ENCODE measurements around the gene DPP10. TPM values are rescaled to one million over a fixed set of nuclear protein-coding genes. Genes with fewer than 3 reads are reported as not detected.
"Not testable (repeated sequence)": the region's sequence is repeated elsewhere in the genome, so short reads cannot be mapped to it uniquely, and the experiment has no call there.

DPP10 gene
- total RNA-seq, 1 donor from 2014 or later = 15.1 TPM

DNA sequence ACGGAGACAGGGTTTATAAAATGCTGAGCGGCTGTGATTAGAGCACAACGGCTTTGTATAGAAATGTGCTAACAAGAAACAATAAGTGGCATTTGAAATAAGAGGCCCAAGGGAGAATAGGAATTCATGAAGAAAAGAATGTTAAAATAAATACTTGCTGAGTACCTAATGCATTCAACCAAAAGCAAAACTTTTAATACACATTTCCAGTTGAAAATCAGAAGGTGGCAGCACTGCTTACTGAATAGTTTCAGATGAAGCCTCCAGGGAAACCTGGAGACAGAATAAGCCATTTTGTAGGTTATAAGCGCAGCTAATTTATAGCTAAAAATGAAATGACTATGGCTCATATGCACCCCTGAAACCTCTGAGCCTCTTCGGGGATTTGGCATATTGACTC is 286.6 kb downstream of the DPP10 start:
- Mint-ChIP-seq H3K4me1 (ENCODE audit: low read depth, unreplicated experiment) (no peaks in the 10 kb centered on the region), H3K9me3 (ENCODE audit: unreplicated experiment) (no peaks in the 10 kb centered on the region), H3K36me3 (ENCODE audit: unreplicated experiment) (no peaks in the 10 kb centered on the region), H3K27me3 (ENCODE audit: unreplicated experiment) (no peaks in the 10 kb centered on the region), H3K4me3 (ENCODE audit: unreplicated experiment) (no peak overlapping the region), H3K27ac (ENCODE audit: unreplicated experiment) (no peak overlapping the region)
- no peak for DNase-seq
- TF ChIP-seq, protein P1, sequence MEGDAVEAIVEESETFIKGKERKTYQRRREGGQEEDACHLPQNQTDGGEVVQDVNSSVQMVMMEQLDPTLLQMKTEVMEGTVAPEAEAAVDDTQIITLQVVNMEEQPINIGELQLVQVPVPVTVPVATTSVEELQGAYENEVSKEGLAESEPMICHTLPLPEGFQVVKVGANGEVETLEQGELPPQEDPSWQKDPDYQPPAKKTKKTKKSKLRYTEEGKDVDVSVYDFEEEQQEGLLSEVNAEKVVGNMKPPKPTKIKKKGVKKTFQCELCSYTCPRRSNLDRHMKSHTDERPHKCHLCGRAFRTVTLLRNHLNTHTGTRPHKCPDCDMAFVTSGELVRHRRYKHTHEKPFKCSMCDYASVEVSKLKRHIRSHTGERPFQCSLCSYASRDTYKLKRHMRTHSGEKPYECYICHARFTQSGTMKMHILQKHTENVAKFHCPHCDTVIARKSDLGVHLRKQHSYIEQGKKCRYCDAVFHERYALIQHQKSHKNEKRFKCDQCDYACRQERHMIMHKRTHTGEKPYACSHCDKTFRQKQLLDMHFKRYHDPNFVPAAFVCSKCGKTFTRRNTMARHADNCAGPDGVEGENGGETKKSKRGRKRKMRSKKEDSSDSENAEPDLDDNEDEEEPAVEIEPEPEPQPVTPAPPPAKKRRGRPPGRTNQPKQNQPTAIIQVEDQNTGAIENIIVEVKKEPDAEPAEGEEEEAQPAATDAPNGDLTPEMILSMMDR (IDR thresholded peaks at IDR 0.05; ENCODE audit: partially characterized antibody, unreplicated experiment) = no peak

DNA sequence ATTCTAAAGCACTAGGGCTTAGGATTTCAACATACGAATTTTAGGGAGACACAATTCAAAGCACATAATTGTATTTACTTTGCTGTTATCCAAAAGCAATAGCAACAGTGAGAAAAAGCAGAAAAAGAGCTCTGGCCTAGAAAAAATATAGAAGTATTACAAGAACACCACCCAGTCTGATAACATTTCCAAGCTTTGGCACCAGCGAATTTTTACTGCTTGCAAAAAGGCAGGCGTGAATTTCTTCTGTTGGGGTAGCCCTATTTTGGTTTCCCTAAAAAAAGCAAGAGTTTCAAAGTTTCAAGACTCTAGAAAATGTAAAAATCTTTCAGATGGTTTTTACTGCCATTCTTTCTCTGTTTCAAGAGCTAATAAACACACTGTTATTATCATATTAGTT is 292.7 kb downstream of the DPP10 start:
- no peaks in the 10 kb centered on the region for H3K36me3 Mint-ChIP-seq (ENCODE audit: unreplicated experiment)
- H3K4me1 Mint-ChIP-seq (ENCODE audit: low read depth, unreplicated experiment) = no peaks in the 10 kb centered on the region
- TF ChIP-seq, protein P1 (IDR thresholded peaks at IDR 0.05; ENCODE audit: partially characterized antibody, unreplicated experiment) = no peak
- H3K4me3 Mint-ChIP-seq (ENCODE audit: unreplicated experiment) = no peak overlapping the region
- no peaks in the 10 kb centered on the region for H3K27me3 Mint-ChIP-seq (ENCODE audit: unreplicated experiment)
- no peaks in the 10 kb centered on the region for H3K9me3 Mint-ChIP-seq (ENCODE audit: unreplicated experiment)
- H3K27ac Mint-ChIP-seq (ENCODE audit: unreplicated experiment) = no peak overlapping the region
- no peak for DNase-seq

DNA sequence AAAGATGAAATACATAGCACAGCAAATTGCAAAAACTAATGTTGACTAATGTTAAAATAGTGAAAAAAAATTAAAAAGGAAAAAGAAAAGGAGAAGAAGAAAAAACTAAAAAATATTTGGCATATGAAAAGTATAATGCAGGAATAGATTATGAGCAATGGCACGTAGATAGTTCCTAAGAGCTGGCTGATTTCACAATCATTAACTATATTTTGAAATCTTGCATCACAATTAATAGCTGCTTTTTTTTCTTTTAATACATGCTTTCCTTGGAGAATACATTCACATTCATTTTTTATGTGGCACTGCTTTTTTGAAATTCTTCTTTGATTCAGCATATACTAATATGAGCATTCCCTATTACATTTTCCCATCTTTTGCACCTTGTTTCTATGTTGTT is 299.8 kb downstream of the DPP10 start:
- TF ChIP-seq, protein P1 (IDR thresholded peaks at IDR 0.05; ENCODE audit: partially characterized antibody, unreplicated experiment) = no peak
- DNase-seq = no peak
- Mint-ChIP-seq H3K4me3 (ENCODE audit: unreplicated experiment) (no peak overlapping the region), H3K4me1 (ENCODE audit: low read depth, unreplicated experiment) (no peaks in the 10 kb centered on the region), H3K27ac (ENCODE audit: unreplicated experiment) (no peak overlapping the region), H3K9me3 (ENCODE audit: unreplicated experiment) (peaks cover 2% of the 10 kb centered on the region), H3K27me3 (ENCODE audit: unreplicated experiment) (no peaks in the 10 kb centered on the region), H3K36me3 (ENCODE audit: unreplicated experiment) (no peaks in the 10 kb centered on the region)

DNA sequence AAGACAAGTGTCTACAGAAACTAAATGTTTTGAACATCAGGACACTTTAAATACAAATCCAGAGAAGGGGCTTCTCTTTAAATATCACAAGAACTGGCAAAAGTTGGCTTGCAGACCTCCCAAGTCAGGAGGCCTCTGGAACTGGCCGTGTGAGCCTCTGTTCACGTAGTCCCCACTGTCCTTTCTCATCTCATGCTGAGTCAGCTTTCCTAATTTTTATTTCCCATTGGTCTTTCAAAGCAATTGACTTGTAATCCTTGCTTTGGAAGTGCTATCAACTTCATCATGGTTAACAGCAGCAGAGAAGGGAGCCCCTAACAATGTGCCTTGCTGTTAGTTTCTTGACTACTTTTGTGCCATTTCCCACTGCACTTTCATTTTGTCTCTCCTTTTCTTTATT is 303.3 kb downstream of the DPP10 start:
- H3K9me3 Mint-ChIP-seq (ENCODE audit: unreplicated experiment) = peaks cover 2% of the 10 kb centered on the region
- no peak overlapping the region for H3K4me3 Mint-ChIP-seq (ENCODE audit: unreplicated experiment)
- H3K27ac Mint-ChIP-seq (ENCODE audit: unreplicated experiment) = no peak overlapping the region
- no peaks in the 10 kb centered on the region for H3K4me1 Mint-ChIP-seq (ENCODE audit: low read depth, unreplicated experiment)
- no peaks in the 10 kb centered on the region for H3K27me3 Mint-ChIP-seq (ENCODE audit: unreplicated experiment)
- no peaks in the 10 kb centered on the region for H3K36me3 Mint-ChIP-seq (ENCODE audit: unreplicated experiment)
- no peak for DNase-seq
- TF ChIP-seq, protein P1 (IDR thresholded peaks at IDR 0.05; ENCODE audit: partially characterized antibody, unreplicated experiment) = no peak

DNA sequence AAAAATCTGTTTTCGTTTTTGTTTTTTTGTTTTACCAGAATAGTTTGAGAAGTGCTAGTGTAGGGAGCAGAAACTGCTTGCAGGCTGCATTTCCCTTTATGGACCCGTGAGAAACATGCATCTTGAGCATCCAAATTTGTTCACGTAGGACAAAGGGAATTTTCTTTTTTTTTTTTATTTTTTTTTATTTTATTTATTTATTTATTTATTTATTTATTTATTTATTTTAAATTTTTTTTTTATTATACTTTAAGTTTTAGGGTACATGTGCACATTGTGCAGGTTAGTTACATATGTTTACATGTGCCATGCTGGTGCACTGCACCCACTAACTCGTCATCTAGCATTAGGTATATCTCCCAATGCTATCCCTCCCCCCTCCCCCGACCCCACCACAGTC is 305.7 kb downstream of the DPP10 start:
- H3K36me3 Mint-ChIP-seq (ENCODE audit: unreplicated experiment); H3K27me3 Mint-ChIP-seq (ENCODE audit: unreplicated experiment); DNase-seq; H3K4me3 Mint-ChIP-seq (ENCODE audit: unreplicated experiment); H3K9me3 Mint-ChIP-seq (ENCODE audit: unreplicated experiment); H3K27ac Mint-ChIP-seq (ENCODE audit: unreplicated experiment); H3K4me1 Mint-ChIP-seq (ENCODE audit: low read depth, unreplicated experiment): not testable (repeated sequence)

DNA sequence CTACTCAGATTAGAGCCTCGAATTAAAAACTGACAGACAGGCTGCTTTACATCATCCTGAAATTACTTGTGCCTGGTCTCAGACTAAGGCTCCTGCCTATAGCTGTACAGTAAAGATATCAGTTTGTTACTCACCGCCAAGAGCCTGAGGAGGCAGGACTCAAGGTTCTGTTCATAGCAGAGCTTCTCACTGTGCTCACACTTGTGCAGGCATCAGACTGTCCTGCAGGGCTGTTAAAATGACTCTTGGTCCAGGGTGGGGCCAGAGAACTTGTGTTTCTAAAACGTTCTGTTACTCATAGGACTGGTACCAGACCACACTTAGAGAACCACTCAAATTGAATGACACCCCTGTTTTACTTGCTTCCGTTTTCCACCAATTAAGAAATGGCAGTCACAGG is 310.0 kb downstream of the DPP10 start:
- Mint-ChIP-seq H3K27me3 (ENCODE audit: unreplicated experiment) (peaks cover 2% of the 10 kb centered on the region), H3K36me3 (ENCODE audit: unreplicated experiment) (no peaks in the 10 kb centered on the region), H3K9me3 (ENCODE audit: unreplicated experiment) (no peaks in the 10 kb centered on the region), H3K27ac (ENCODE audit: unreplicated experiment) (no peak overlapping the region), H3K4me3 (ENCODE audit: unreplicated experiment) (no peak overlapping the region), H3K4me1 (ENCODE audit: low read depth, unreplicated experiment) (no peaks in the 10 kb centered on the region)
- DNase-seq = no peak
- TF ChIP-seq, protein P1 (IDR thresholded peaks at IDR 0.05; ENCODE audit: partially characterized antibody, unreplicated experiment) = no peak
